ENCODE data around the gene FAM186B.

DNA sequence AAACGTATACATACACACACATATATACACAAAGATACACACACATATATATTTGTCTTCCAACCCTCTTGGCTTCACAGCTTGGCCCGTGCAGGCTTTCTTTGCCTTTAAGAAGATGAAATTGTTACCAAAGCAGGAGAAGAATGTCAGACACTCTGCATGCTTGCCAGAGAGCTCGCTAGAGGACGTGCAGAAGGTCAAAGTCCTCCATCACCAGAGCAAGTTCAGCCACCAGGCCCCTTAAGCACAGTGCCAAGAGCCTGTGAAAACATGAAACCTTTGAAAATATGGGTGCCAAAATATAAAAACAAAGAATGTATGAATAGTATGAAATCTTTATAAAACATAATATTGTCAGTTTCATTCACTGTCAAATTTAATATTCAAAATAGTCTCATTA is 22.6 kb downstream of the FAM186B start:
- TF ChIP-seq ELF1 (IDR thresholded peaks at IDR 0.05) (no peak), FOXM1 (IDR thresholded peaks at IDR 0.05; ENCODE audit: low read depth) (no peak), EP300 (IDR thresholded peaks at IDR 0.05; ENCODE audit: borderline replicate concordance in 1 of 2, low read depth in 1 of 2, low read length in 1 of 2) (no peak), JUND (IDR thresholded peaks at IDR 0.05) (no peak), RAD21 (IDR thresholded peaks at IDR 0.05; ENCODE audit: low read length) (no peak), TAF1 (IDR thresholded peaks at IDR 0.05; ENCODE audit: borderline replicate concordance, low read depth, low read length) (no peak)
- TF ChIP-seq, protein P1, sequence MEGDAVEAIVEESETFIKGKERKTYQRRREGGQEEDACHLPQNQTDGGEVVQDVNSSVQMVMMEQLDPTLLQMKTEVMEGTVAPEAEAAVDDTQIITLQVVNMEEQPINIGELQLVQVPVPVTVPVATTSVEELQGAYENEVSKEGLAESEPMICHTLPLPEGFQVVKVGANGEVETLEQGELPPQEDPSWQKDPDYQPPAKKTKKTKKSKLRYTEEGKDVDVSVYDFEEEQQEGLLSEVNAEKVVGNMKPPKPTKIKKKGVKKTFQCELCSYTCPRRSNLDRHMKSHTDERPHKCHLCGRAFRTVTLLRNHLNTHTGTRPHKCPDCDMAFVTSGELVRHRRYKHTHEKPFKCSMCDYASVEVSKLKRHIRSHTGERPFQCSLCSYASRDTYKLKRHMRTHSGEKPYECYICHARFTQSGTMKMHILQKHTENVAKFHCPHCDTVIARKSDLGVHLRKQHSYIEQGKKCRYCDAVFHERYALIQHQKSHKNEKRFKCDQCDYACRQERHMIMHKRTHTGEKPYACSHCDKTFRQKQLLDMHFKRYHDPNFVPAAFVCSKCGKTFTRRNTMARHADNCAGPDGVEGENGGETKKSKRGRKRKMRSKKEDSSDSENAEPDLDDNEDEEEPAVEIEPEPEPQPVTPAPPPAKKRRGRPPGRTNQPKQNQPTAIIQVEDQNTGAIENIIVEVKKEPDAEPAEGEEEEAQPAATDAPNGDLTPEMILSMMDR (IDR thresholded peaks at IDR 0.05) = no peak
- TF ChIP-seq, protein P2, sequence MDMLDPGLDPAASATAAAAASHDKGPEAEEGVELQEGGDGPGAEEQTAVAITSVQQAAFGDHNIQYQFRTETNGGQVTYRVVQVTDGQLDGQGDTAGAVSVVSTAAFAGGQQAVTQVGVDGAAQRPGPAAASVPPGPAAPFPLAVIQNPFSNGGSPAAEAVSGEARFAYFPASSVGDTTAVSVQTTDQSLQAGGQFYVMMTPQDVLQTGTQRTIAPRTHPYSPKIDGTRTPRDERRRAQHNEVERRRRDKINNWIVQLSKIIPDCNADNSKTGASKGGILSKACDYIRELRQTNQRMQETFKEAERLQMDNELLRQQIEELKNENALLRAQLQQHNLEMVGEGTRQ (IDR thresholded peaks at IDR 0.05; ENCODE audit: borderline replicate concordance, low read depth, low read length) = no peak
- TF ChIP-seq, protein P3, sequence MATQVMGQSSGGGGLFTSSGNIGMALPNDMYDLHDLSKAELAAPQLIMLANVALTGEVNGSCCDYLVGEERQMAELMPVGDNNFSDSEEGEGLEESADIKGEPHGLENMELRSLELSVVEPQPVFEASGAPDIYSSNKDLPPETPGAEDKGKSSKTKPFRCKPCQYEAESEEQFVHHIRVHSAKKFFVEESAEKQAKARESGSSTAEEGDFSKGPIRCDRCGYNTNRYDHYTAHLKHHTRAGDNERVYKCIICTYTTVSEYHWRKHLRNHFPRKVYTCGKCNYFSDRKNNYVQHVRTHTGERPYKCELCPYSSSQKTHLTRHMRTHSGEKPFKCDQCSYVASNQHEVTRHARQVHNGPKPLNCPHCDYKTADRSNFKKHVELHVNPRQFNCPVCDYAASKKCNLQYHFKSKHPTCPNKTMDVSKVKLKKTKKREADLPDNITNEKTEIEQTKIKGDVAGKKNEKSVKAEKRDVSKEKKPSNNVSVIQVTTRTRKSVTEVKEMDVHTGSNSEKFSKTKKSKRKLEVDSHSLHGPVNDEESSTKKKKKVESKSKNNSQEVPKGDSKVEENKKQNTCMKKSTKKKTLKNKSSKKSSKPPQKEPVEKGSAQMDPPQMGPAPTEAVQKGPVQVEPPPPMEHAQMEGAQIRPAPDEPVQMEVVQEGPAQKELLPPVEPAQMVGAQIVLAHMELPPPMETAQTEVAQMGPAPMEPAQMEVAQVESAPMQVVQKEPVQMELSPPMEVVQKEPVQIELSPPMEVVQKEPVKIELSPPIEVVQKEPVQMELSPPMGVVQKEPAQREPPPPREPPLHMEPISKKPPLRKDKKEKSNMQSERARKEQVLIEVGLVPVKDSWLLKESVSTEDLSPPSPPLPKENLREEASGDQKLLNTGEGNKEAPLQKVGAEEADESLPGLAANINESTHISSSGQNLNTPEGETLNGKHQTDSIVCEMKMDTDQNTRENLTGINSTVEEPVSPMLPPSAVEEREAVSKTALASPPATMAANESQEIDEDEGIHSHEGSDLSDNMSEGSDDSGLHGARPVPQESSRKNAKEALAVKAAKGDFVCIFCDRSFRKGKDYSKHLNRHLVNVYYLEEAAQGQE (IDR thresholded peaks at IDR 0.05; ENCODE audit: low read depth, low read length) = no peak
